Suppressor macrophage (primary cell): ENCODE data around the gene TAF1A.

Experiments
- DNase-seq, 4 experiments: peaks; one replicate each; pipeline ENCODE4 v3.0.0-alpha.2; 2020 to 2022

TAF1A gene

GRCh38 chr1:222596696-222597095, 7.0 kb upstream of the TAF1A start:
- no peak for DNase-seq

- DNase-seq = no peak
Measured at GRCh38 chr1:222594789-222595188, 5.1 kb upstream of the TAF1A start.

- DNase-seq = no peak
Measured at GRCh38 chr1:222592171-222592570, 2.4 kb upstream of the TAF1A start.

- no peak for DNase-seq
Measured at GRCh38 chr1:222588135-222588534, 1.6 kb downstream of the TAF1A start.

- no peak for DNase-seq
Measured at GRCh38 chr1:222586842-222587241, 2.9 kb downstream of the TAF1A start.

GRCh38 chr1:222583079-222583478, 6.7 kb downstream of the TAF1A start:
- peak; percentile 46 to 76 (median 62) for DNase-seq

- no peak for DNase-seq
Measured at GRCh38 chr1:222582099-222582774, 7.5 kb downstream of the TAF1A start.

GRCh38 chr1:222579316-222579715, 10.4 kb downstream of the TAF1A start:
- no peak for DNase-seq

GRCh38 chr1:222570837-222571236, 18.9 kb downstream of the TAF1A start:
- DNase-seq = no peak

- no peak for DNase-seq
Measured at GRCh38 chr1:222561656-222562055, 28.1 kb downstream of the TAF1A start.

GRCh38 chr1:222557574-222557973, 32.2 kb downstream of the TAF1A start:
- no peak for DNase-seq

- DNase-seq = no peak
Measured at GRCh38 chr1:222557148-222557547, 32.6 kb downstream of the TAF1A start.

GRCh38 chr1:222555992-222556615, 33.6 kb downstream of the TAF1A start:
- no peak for DNase-seq

GRCh38 chr1:222554177-222554576, 35.6 kb downstream of the TAF1A start:
- DNase-seq = no peak

GRCh38 chr1:222552882-222553281, 36.9 kb downstream of the TAF1A start:
- DNase-seq = no peak

- DNase-seq = no peak
Measured at GRCh38 chr1:222547944-222548671, 41.6 kb downstream of the TAF1A start, which contains the start of gene HHIPL2. TSS of gene HHIPL2 (minus strand) at chr1:222548104. CDS start at chr1:222548044, 60 bp downstream.

GRCh38 chr1:222547260-222547614, 42.5 kb downstream of the TAF1A start:
- no peak for DNase-seq

- peak in 3 of 4 experiments; percentile 12 to 35 (median 12) for DNase-seq
Measured at GRCh38 chr1:222546548-222547259, 43.0 kb downstream of the TAF1A start.

GRCh38 chr1:222546091-222546490, 43.6 kb downstream of the TAF1A start:
- no peak for DNase-seq

- DNase-seq = no peak
Measured at GRCh38 chr1:222543817-222544216, 45.9 kb downstream of the TAF1A start.

- DNase-seq = no peak
Measured at GRCh38 chr1:222540598-222540995, 49.1 kb downstream of the TAF1A start.

- no peak for DNase-seq
Measured at GRCh38 chr1:222539951-222540597, 49.7 kb downstream of the TAF1A start.

GRCh38 chr1:222535455-222535854, 54.3 kb downstream of the TAF1A start:
- DNase-seq = no peak
